Central memory CD8-positive, alpha-beta T cell (primary cell): ENCODE measurements around the gene AXIN1.
A peak's percentile ranks its signal among the peaks of the same experiment; 100 is the strongest.

ENCODE experiments used
- ATAC-seq: fragments of 150-1000 bp; cut with Tn5 transposase; replicated peaks from 2 replicates; pipeline ENCODE4 v1.10.0; 2022; ENCODE audit warnings: mild to moderate bottlenecking, moderate FRiP score, moderate number of reproducible peaks; ENCODE audit not compliant: poor library complexity, severe bottlenecking; ENCODE audit errors: extremely low read depth
- DNase-seq, 2 donors: peaks; one replicate each; pipeline ENCODE4 v3.0.0; 2021; ENCODE audit warnings: low spot score in 2 of 2
- H3K27ac Mint-ChIP-seq: one replicate; pipeline ENCODE4 v1.8.0; 2022; ENCODE audit warnings: low read depth, mild to moderate bottlenecking, moderate library complexity, mixed read lengths
- H3K27me3 Mint-ChIP-seq: one replicate; pipeline ENCODE4 v1.8.0; 2022; ENCODE audit warnings: mixed read lengths
- H3K36me3 Mint-ChIP-seq: one replicate; pipeline ENCODE4 v1.8.0; 2022; ENCODE audit warnings: mild to moderate bottlenecking, moderate library complexity, mixed read lengths; ENCODE audit not compliant: insufficient read depth
- H3K4me1 Mint-ChIP-seq: one replicate; pipeline ENCODE4 v1.8.0; 2022; ENCODE audit warnings: mixed read lengths
- H3K4me3 Mint-ChIP-seq: one replicate; pipeline ENCODE4 v1.8.0; 2022; ENCODE audit warnings: mild to moderate bottlenecking, moderate library complexity, mixed read lengths
- H3K9me3 Mint-ChIP-seq: one replicate; pipeline ENCODE4 v1.8.0; 2022; ENCODE audit warnings: mixed read lengths

Gene AXIN1

GRCh38 chr16:305916-306626 lies 46.5 kb downstream of the AXIN1 start:
- H3K4me3 Mint-ChIP-seq: no peak overlapping the region
- ATAC-seq (no peak), DNase-seq (no peak)
- peaks cover 29% of the 10 kb centered on the region for H3K4me1 Mint-ChIP-seq
- H3K9me3 Mint-ChIP-seq: no peaks in the 10 kb centered on the region
- no peaks in the 10 kb centered on the region for H3K27me3 Mint-ChIP-seq
- peaks cover 35% of the 10 kb centered on the region for H3K36me3 Mint-ChIP-seq
- H3K27ac Mint-ChIP-seq: peak overlapping the region; percentile 64

- ATAC-seq (no peak), DNase-seq (no peak)
- Mint-ChIP-seq H3K4me1 (peaks cover 23% of the 10 kb centered on the region), H3K36me3 (peaks cover 41% of the 10 kb centered on the region), H3K9me3 (no peaks in the 10 kb centered on the region), H3K27ac (no peak overlapping the region), H3K27me3 (no peaks in the 10 kb centered on the region), H3K4me3 (no peak overlapping the region)
Measured at GRCh38 chr16:303760-304505, 48.6 kb downstream of the AXIN1 start.

- no peak for DNase-seq
- no peak for ATAC-seq
- Mint-ChIP-seq H3K4me3 (no peak overlapping the region), H3K36me3 (peaks cover 38% of the 10 kb centered on the region), H3K27ac (no peak overlapping the region), H3K9me3 (no peaks in the 10 kb centered on the region), H3K4me1 (peaks cover 5% of the 10 kb centered on the region), H3K27me3 (no peaks in the 10 kb centered on the region)
Measured at GRCh38 chr16:301950-302349, 50.6 kb downstream of the AXIN1 start.

- Mint-ChIP-seq H3K4me1 (no peaks in the 10 kb centered on the region), H3K27ac (no peak overlapping the region), H3K27me3 (no peaks in the 10 kb centered on the region), H3K4me3 (no peak overlapping the region), H3K36me3 (peaks cover 35% of the 10 kb centered on the region), H3K9me3 (no peaks in the 10 kb centered on the region)
- ATAC-seq: no peak
- no peak for DNase-seq
Measured at GRCh38 chr16:301235-301634, 51.3 kb downstream of the AXIN1 start.

GRCh38 chr16:297832-298231 lies 54.7 kb downstream of the AXIN1 start:
- Mint-ChIP-seq H3K36me3 (peaks cover 28% of the 10 kb centered on the region), H3K27me3 (no peaks in the 10 kb centered on the region), H3K9me3 (no peaks in the 10 kb centered on the region), H3K4me3 (no peak overlapping the region), H3K4me1 (no peaks in the 10 kb centered on the region), H3K27ac (no peak overlapping the region)
- ATAC-seq (no peak), DNase-seq (no peak)

GRCh38 chr16:296806-297510 lies 55.6 kb downstream of the AXIN1 start:
- no peak overlapping the region for H3K27ac Mint-ChIP-seq
- no peak for DNase-seq
- no peak overlapping the region for H3K4me3 Mint-ChIP-seq
- no peaks in the 10 kb centered on the region for H3K27me3 Mint-ChIP-seq
- no peaks in the 10 kb centered on the region for H3K9me3 Mint-ChIP-seq
- no peaks in the 10 kb centered on the region for H3K4me1 Mint-ChIP-seq
- no peak for ATAC-seq
- peaks cover 25% of the 10 kb centered on the region for H3K36me3 Mint-ChIP-seq

GRCh38 chr16:296276-296675 lies 56.2 kb downstream of the AXIN1 start:
- Mint-ChIP-seq H3K9me3 (no peaks in the 10 kb centered on the region), H3K27me3 (no peaks in the 10 kb centered on the region), H3K27ac (no peak overlapping the region), H3K4me1 (no peaks in the 10 kb centered on the region), H3K36me3 (peaks cover 27% of the 10 kb centered on the region), H3K4me3 (no peak overlapping the region)
- no peak for ATAC-seq
- no peak for DNase-seq

- H3K4me3 Mint-ChIP-seq: no peak overlapping the region
- H3K4me1 Mint-ChIP-seq: no peaks in the 10 kb centered on the region
- peaks cover 27% of the 10 kb centered on the region for H3K36me3 Mint-ChIP-seq
- no peak overlapping the region for H3K27ac Mint-ChIP-seq
- no peaks in the 10 kb centered on the region for H3K9me3 Mint-ChIP-seq
- DNase-seq (no peak), ATAC-seq (no peak)
- H3K27me3 Mint-ChIP-seq: no peaks in the 10 kb centered on the region
Measured at GRCh38 chr16:293043-293775, 59.3 kb downstream of the AXIN1 start.

GRCh38 chr16:291539-291938 lies 61.0 kb downstream of the AXIN1 start:
- H3K27ac Mint-ChIP-seq: no peak overlapping the region
- DNase-seq: no peak
- no peaks in the 10 kb centered on the region for H3K9me3 Mint-ChIP-seq
- H3K27me3 Mint-ChIP-seq: no peaks in the 10 kb centered on the region
- no peak overlapping the region for H3K4me3 Mint-ChIP-seq
- H3K36me3 Mint-ChIP-seq: peaks cover 27% of the 10 kb centered on the region
- no peaks in the 10 kb centered on the region for H3K4me1 Mint-ChIP-seq
- ATAC-seq: no peak

GRCh38 chr16:290681-291405 lies 61.7 kb downstream of the AXIN1 start:
- ATAC-seq (no peak), DNase-seq (no peak)
- no peak overlapping the region for H3K27ac Mint-ChIP-seq
- H3K9me3 Mint-ChIP-seq: no peaks in the 10 kb centered on the region
- H3K4me3 Mint-ChIP-seq: no peak overlapping the region
- H3K36me3 Mint-ChIP-seq: peaks cover 27% of the 10 kb centered on the region
- H3K27me3 Mint-ChIP-seq: no peaks in the 10 kb centered on the region
- H3K4me1 Mint-ChIP-seq: no peaks in the 10 kb centered on the region

- DNase-seq (no peak), ATAC-seq (no peak)
- Mint-ChIP-seq H3K27me3 (no peaks in the 10 kb centered on the region), H3K4me3 (no peak overlapping the region), H3K4me1 (no peaks in the 10 kb centered on the region), H3K36me3 (peaks cover 27% of the 10 kb centered on the region), H3K27ac (no peak overlapping the region), H3K9me3 (no peaks in the 10 kb centered on the region)
Measured at GRCh38 chr16:290015-290680, 62.4 kb downstream of the AXIN1 start.
